ENCODE results near the gene RAP1GAP2.
"Not testable (repeated sequence)": the region's sequence is repeated elsewhere in the genome, so short reads cannot be mapped to it uniquely, and the experiment has no call there.

RAP1GAP2 gene

DNA sequence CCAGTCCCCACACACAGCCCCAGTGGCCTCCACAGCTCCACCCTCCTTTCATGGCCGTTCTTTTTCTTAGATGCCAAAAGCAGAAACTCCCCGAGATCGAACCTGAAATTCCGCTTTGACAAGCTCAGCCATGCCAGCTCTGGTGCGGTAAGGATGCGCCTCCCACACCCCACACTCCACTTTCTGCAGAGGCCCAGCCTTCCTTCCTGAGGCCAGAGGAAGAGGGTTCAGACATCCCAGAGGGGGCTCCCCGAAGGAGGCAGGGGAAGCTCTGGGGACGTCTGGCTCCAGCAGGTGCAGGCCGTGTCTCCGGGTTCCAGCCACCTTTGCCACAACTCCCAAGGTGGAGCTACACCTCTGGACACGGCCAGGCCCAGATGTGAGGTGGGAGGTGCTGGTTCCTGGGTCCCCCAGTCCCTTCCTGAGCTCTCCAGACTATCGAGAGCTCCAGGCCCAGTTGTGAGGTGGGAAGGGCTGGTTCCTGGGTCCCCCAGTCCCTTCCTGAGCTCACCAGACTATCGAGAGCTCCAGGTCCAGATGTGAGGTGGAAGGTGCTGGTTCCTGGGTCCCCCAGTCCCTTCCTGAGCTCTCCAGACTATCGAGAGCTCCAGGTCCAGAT lies 234.7 kb downstream of the RAP1GAP2 start:
- DNase-seq = not testable (repeated sequence)

- no peak for DNase-seq
Observed at GRCh38 chr17:3032258-3033247, 236.3 kb downstream of the RAP1GAP2 start.

- DNase-seq = no peak
Observed at GRCh38 chr17:3033248-3033640, 237.0 kb downstream of the RAP1GAP2 start.

- no peak for DNase-seq
Observed at GRCh38 chr17:3033741-3034577, 237.7 kb downstream of the RAP1GAP2 start.

DNA sequence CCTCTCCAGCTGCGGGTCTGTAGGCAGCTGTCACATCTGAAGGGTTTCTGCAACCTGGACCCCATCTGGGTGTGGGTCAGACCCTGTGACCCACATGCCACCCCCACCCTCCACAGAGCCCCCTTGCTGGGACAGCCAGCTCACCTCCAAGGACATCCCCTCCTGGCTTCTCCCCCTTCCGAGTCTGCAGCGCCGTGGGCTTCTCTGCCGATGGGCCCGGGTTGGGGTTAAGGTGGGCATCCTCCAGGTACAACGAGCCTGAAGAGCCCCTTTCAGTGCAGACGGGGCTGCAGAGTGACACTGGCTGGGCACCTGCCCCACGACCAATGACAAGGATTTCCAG lies 238.3 kb downstream of the RAP1GAP2 start:
- DNase-seq = no peak

GRCh38 chr17:3035256-3035967 lies 239.2 kb downstream of the RAP1GAP2 start:
- no peak for DNase-seq

DNA sequence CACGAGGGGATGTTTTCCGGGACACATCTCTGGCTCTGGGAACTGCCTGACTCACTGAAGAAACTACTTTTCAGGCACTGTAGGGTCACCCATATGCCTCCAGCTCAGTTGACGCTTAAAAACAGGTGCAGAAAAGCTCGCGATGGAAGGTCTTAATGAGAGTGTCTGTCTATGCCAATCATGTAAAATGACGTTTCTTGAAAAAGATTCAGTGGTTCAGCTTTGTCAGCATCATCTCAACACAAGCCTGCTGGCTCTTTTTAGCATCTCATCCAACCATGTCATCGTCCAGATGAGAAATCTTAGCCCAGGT lies 239.7 kb downstream of the RAP1GAP2 start:
- no peak for DNase-seq

GRCh38 chr17:3036800-3037199 lies 240.6 kb downstream of the RAP1GAP2 start:
- DNase-seq = no peak

DNA sequence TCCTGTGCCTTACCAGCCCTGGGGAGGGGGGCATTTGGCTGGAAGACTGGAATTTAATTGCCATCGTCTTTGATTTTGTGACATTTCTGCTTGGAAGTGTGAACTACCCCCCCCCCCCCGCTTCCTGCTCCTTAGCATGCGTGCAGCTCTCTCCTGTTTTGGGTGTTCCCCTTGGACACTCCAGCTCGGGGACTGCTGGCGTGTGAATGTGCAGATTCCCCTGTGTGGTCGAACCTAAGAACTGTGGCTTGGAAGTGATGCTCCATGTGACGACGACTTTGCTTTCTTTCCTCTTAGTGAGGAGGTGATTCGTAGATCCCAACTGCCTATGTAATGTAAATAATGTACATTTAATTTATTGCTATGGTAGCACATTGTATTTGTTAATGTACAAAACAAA lies 241.0 kb downstream of the RAP1GAP2 start:
- no peak for DNase-seq

DNA sequence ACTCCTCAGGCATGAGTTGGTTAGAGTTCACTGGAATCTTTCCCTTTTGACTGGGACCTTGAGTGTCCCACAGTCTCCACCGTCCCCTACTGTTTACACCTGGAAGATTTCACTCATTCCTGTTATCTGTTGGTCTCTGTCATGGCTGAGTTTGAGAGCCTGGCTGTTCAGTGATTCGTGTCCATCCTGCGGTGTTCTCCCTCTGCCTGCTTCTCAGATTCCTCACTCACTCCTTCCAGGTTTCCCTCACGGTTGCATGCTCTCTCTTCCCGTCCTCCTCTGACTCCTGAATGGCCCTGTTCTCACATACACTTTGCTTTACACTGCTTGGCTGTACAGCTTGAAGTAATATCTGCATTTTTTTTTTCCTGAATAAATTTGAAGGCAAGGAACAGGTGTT lies 242.7 kb downstream of the RAP1GAP2 start:
- DNase-seq = no peak

- no peak for DNase-seq
Observed at GRCh38 chr17:3039736-3040135, 243.5 kb downstream of the RAP1GAP2 start.

- no peak for DNase-seq
Observed at GRCh38 chr17:3040882-3041281, 244.6 kb downstream of the RAP1GAP2 start.

- no peak for DNase-seq
Observed at GRCh38 chr17:3043737-3044365, 247.6 kb downstream of the RAP1GAP2 start.

DNA sequence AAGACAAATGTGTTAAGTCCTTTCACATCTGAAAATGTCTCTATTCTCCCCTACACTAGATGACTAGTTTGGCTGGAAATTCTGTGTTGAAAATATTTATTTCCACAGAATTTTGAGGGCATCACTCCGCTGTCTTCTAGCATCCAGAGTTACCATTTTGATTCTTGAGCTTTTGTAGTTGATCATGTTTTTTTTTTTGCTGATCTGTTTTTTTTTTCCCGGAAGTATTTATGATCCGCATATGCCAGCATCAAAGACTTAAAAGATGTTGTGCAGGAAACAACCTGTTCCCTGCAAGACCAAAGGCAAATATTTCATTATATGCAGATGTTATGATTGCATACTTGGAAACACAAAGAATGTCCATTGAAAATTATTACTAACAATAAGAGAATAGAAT lies 250.5 kb downstream of the RAP1GAP2 start:
- no peak for DNase-seq

DNA sequence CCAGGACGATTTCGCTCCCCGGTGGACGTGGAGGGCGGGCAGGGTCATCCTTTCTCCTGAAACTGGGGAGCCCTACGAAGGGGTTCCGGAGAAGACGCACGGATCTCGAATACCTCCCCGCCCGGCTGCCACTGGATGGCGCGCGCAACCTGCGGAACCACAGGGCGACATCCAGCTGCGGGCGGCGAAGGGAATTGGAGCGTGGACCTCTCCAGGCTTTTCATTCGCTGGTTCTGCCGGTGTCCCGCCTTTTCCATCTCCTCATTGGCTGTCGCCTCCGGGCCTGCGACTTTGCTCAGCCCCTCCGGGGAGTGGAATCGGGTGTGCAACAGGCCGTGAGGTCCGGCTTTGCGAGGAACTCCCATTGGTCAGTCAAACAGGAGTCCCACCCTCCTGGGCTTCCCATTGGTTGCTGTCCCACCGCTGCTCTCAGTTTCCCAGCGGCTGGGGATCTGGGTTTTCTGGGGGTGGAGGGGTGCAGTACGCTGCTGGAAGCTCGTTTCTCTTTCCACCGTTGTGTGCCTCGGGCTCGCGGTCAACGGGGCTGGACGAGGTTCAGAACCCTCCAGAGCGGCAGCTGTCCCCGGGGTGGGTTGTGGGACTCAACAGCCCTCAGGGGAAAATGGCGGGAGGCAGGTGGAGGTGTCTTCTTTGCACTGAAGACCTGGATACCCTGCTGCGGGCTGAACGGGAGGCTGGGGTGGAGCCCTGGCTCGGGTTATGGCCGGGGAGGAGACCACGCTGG lies 252.7 kb downstream of the RAP1GAP2 start:
- DNase-seq = peak; percentile 98

- DNase-seq = no peak
Observed at GRCh38 chr17:3049705-3050295, 253.6 kb downstream of the RAP1GAP2 start.

- DNase-seq = not testable (repeated sequence)
Observed at GRCh38 chr17:3054868-3055267, 258.6 kb downstream of the RAP1GAP2 start.

- not testable (repeated sequence) for DNase-seq
Observed at GRCh38 chr17:3062824-3063377, 266.7 kb downstream of the RAP1GAP2 start.

DNA sequence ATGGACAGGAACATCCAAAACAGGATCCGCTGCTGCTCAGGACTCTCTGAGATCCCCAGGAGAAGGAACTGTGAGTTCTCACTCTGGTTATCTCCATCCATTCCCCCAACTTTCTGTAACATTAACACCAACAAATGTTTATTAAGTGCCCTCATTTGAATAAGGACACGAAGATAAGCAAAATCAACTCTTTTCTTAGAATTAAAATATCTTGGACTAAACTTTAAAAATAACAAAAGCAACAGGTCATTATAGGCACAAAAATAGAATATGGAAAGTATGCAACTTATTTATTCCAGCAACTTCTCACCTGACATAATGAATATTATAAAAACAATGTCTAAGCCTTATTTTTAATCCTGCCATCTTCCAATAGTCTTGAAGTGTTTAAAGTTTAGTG lies 267.3 kb downstream of the RAP1GAP2 start, which contains the start of gene OR1D5:
OR1D5 (minus strand) TSS at position 101 of the 400 bp plus-strand sequence; CDS start at position 101, 0 bp downstream.
- not testable (repeated sequence) for DNase-seq

DNA sequence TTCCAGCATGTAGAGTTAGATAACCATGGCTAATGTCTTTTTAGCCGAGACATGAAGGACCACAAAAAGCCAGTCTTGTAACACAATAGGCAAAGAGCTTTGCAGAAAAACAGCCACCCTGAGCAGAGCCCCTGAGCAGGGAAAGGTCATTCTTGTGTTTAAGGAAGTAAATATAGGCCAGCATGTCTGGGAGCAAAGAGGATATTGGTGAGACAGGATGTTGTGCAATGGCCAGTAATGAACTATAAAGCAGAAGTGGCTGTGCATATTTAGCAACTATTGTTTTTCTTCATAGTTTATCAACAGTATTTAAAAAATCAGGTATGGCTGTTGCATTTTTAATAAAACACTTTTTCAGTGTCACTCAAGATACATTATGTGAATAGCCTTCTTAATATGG lies 269.0 kb downstream of the RAP1GAP2 start:
- DNase-seq = not testable (repeated sequence)

GRCh38 chr17:3073850-3074249 lies 277.6 kb downstream of the RAP1GAP2 start:
- not testable (repeated sequence) for DNase-seq

Measured in NCI-H1048 (cell line).